SK-N-SH treated with all-trans-retinoic acid at 6 μM for 48 hours (cell line): Measurements from ENCODE around the gene KAT6B.
"Not testable (repeated sequence)": the region's sequence is repeated elsewhere in the genome, so short reads cannot be mapped to it uniquely, and the experiment has no call there.

Experiments
- ATAC-seq: fragments of 200-7000 bp; cut with Tn5 transposase; 3 replicates; pipeline ENCODE4 v1.9.1; 2020; ENCODE audit warnings: mild to moderate bottlenecking, moderate library complexity
- BACH2 ChIP-seq: fragments of 250-450 bp; sonication (Bioruptor Pico); IDR thresholded peaks from 2 replicates; pipeline ENCODE4 v1.9.0; 2021; ENCODE audit warnings: mild to moderate bottlenecking, borderline replicate concordance
- ESRRG ChIP-seq: fragments of 250-450 bp; sonication (Bioruptor Pico); IDR thresholded peaks from 2 replicates; pipeline ENCODE4 v1.6.1; 2021; ENCODE audit warnings: mild to moderate bottlenecking
- OSR1 ChIP-seq: fragments of 250-450 bp; sonication (Bioruptor Pico); IDR thresholded peaks from 2 replicates; pipeline ENCODE4 v1.8.0; 2022; ENCODE audit warnings: moderate library complexity, mild to moderate bottlenecking, inconsistent platforms
- SNAI2 ChIP-seq: fragments of 250-450 bp; sonication (Bioruptor Pico); IDR thresholded peaks from 2 replicates; pipeline ENCODE4 v1.5.0; 2020; ENCODE audit warnings: mild to moderate bottlenecking, moderate library complexity
- TCF4 ChIP-seq: fragments of 250-450 bp; sonication (Bioruptor Pico); IDR thresholded peaks from 2 replicates; pipeline ENCODE4 v1.8.0; 2021; ENCODE audit warnings: mild to moderate bottlenecking, moderate library complexity, borderline replicate concordance
- TOX ChIP-seq: fragments of 250-450 bp; sonication (Bioruptor Pico); IDR thresholded peaks from 2 replicates; pipeline ENCODE4 v1.8.0; 2021; ENCODE audit warnings: mild to moderate bottlenecking, moderate library complexity, borderline replicate concordance
- ZC3H10 ChIP-seq: fragments of 250-450 bp; sonication (Bioruptor Pico); IDR thresholded peaks from 2 replicates; pipeline ENCODE4 v1.5.1; 2021; ENCODE audit warnings: mild to moderate bottlenecking, moderate library complexity
- ZFP3 ChIP-seq: fragments of 250-450 bp; sonication (Bioruptor Pico); IDR thresholded peaks from 2 replicates; pipeline ENCODE4 v1.5.0; 2020; ENCODE audit warnings: mild to moderate bottlenecking, moderate library complexity
- ZFP30 ChIP-seq: fragments of 450-650 bp; formaldehyde crosslinking; IDR thresholded peaks from 2 replicates; pipeline ENCODE4 v1.5.0; 2022; ENCODE audit warnings: mild to moderate bottlenecking, moderate library complexity
- ZNF70 ChIP-seq: fragments of 450-650 bp; formaldehyde crosslinking; IDR thresholded peaks from 2 replicates; pipeline ENCODE4 v1.5.0; 2020; ENCODE audit warnings: mild to moderate bottlenecking, moderate library complexity
- ZNF8 ChIP-seq: fragments of 450-650 bp; formaldehyde crosslinking; IDR thresholded peaks from 2 replicates; pipeline ENCODE4 v1.5.0; 2020; ENCODE audit warnings: mild to moderate bottlenecking, moderate library complexity
- TF ChIP-seq, protein P1 (sequence below): fragments of 250-450 bp; sonication (Bioruptor Pico); IDR thresholded peaks from 2 replicates; pipeline ENCODE4 v1.5.1; 2021; ENCODE audit warnings: mild to moderate bottlenecking, moderate library complexity
- TF ChIP-seq, protein P2 (sequence below): fragments of 250-450 bp; sonication (Bioruptor Pico); IDR thresholded peaks from 2 replicates; pipeline ENCODE4 v1.8.0; 2020; ENCODE audit warnings: mild to moderate bottlenecking, moderate library complexity, borderline replicate concordance
- TF ChIP-seq, protein P3 (sequence below): fragments of 250-450 bp; sonication (Bioruptor Pico); IDR thresholded peaks from 2 replicates; pipeline ENCODE4 v1.8.0; 2021; ENCODE audit warnings: low read depth, mild to moderate bottlenecking, moderate library complexity, borderline replicate concordance
- TF ChIP-seq, protein P4 (sequence below): fragments of 250-450 bp; sonication (Bioruptor Pico); IDR thresholded peaks from 2 replicates; pipeline ENCODE4 v1.5.0; 2020; ENCODE audit warnings: mild to moderate bottlenecking, moderate library complexity

The KAT6B gene

DNA sequence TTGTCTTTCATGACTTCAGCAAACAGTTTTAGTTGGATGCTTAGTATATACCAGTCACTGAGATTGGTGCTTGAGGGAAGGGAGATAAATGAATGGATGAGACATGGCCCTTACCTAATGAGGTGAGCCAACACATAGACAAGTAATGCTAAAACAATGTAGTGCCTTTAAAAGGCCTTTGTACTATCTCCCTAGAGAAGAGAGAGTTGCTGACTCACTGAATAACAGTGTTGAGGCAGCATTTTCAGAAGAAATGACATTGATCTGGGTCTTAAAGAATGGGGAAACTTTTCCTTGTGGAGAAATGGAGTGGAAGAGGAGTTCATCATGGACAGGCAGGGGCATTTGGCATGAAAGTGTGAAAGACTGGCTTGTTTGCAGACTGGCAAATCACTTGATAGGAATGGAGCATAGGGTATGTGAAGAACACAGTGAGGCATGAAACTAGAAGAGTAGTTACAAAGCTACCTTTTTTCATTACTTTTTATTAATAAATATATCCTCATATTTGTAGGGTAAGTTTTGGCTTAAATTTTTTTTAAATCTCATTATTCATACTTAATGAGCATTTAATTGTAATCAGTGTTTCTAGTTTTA, 91.2 kb downstream of the KAT6B start:
- ATAC-seq = peak; percentile 74
- TF ChIP-seq, protein P1, sequence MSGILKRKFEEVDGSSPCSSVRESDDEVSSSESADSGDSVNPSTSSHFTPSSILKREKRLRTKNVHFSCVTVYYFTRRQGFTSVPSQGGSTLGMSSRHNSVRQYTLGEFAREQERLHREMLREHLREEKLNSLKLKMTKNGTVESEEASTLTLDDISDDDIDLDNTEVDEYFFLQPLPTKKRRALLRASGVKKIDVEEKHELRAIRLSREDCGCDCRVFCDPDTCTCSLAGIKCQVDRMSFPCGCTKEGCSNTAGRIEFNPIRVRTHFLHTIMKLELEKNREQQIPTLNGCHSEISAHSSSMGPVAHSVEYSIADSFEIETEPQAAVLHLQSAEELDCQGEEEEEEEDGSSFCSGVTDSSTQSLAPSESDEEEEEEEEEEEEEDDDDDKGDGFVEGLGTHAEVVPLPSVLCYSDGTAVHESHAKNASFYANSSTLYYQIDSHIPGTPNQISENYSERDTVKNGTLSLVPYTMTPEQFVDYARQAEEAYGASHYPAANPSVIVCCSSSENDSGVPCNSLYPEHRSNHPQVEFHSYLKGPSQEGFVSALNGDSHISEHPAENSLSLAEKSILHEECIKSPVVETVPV (CRISPR knock-in tag) = no peak
- TF ChIP-seq, protein P2, sequence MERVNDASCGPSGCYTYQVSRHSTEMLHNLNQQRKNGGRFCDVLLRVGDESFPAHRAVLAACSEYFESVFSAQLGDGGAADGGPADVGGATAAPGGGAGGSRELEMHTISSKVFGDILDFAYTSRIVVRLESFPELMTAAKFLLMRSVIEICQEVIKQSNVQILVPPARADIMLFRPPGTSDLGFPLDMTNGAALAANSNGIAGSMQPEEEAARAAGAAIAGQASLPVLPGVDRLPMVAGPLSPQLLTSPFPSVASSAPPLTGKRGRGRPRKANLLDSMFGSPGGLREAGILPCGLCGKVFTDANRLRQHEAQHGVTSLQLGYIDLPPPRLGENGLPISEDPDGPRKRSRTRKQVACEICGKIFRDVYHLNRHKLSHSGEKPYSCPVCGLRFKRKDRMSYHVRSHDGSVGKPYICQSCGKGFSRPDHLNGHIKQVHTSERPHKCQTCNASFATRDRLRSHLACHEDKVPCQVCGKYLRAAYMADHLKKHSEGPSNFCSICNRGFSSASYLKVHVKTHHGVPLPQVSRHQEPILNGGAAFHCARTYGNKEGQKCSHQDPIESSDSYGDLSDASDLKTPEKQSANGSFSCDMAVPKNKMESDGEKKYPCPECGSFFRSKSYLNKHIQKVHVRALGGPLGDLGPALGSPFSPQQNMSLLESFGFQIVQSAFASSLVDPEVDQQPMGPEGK = no peak
- TF ChIP-seq BACH2 (CRISPR knock-in tag) = no peak
- no peak for TF ChIP-seq ZC3H10

DNA sequence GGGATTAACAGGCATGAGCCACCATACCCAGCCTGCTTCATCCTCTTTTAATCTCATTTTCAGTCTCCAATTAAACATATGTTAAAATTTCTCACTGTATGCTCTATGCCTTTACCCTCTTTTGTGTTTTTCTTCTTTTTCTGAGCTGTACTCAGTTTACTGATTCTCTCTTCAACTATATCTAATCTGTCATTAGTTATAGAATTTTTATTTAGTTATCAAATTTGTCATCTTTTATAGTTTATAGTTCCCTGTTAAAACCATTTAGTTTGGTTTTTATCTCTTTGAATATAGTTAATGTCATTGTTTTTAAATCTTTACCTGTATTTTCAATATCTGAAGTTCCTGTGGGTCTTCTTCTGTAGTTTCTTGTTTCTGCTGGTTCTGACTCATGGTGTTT, 93.3 kb downstream of the KAT6B start:
- TF ChIP-seq, protein P3, sequence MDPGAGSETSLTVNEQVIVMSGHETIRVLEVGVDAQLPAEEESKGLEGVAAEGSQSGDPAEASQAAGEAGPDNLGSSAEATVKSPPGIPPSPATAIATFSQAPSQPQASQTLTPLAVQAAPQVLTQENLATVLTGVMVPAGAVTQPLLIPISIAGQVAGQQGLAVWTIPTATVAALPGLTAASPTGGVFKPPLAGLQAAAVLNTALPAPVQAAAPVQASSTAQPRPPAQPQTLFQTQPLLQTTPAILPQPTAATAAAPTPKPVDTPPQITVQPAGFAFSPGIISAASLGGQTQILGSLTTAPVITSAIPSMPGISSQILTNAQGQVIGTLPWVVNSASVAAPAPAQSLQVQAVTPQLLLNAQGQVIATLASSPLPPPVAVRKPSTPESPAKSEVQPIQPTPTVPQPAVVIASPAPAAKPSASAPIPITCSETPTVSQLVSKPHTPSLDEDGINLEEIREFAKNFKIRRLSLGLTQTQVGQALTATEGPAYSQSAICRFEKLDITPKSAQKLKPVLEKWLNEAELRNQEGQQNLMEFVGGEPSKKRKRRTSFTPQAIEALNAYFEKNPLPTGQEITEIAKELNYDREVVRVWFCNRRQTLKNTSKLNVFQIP (CRISPR knock-in tag) = no peak
- TF ChIP-seq ZFP30 (CRISPR knock-in tag) = peak; percentile 95
- TF ChIP-seq, all 23 proteins: peak for 1
- no peak for ATAC-seq

DNA sequence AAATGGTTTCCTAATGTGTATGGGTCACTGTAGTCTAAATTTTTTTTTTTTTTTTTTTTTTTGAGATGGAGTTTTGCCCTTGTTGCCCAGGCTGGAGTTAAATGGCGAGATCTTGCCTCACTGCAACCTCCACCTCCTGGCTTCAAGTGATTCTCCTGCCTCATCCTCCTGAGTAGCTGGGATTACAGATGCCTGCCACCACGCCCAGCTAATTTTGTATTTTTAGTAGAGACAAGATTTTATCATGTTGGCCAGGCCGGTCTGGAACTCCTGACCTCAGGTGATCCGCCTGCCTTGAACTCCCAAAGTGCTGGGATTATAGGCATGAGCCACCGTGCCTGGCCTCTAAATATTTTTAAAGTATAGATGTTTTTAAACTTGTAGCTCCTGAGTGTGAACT, 94.7 kb downstream of the KAT6B start:
- not testable (repeated sequence) for ATAC-seq

DNA sequence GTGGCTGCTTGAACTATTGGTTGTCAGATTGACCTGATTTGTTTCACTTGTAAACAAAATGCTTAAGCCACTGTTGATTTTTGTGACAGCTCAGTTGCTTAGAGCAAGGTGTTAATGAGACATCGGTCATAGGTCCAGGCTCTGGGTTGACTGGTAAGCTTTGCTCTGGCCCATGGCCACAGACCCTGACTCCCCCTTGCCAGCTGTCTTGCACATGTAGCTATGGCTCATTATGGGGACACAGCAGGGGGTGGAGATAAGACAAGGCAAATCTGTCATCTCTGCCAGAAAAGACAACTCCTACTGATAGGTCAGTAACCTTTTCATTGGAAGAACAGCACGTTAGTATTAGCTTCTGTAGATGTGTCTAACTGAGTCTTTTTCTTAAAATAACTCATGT, 95.3 kb downstream of the KAT6B start:
- no peak for ATAC-seq
- peak; percentile 58; the same call in 1 of the 2 replicates for TF ChIP-seq ZFP3 (CRISPR knock-in tag)
- TF ChIP-seq TCF4 (CRISPR knock-in tag) = peak; percentile 63; the same call in 1 of the 2 replicates
- no peak for TF ChIP-seq TOX (CRISPR knock-in tag)
- TF ChIP-seq, protein P3 (CRISPR knock-in tag) = no peak
- TF ChIP-seq ZFP30 (CRISPR knock-in tag) = no peak
- no peak for TF ChIP-seq ZNF70 (CRISPR knock-in tag)
- TF ChIP-seq, protein P4, sequence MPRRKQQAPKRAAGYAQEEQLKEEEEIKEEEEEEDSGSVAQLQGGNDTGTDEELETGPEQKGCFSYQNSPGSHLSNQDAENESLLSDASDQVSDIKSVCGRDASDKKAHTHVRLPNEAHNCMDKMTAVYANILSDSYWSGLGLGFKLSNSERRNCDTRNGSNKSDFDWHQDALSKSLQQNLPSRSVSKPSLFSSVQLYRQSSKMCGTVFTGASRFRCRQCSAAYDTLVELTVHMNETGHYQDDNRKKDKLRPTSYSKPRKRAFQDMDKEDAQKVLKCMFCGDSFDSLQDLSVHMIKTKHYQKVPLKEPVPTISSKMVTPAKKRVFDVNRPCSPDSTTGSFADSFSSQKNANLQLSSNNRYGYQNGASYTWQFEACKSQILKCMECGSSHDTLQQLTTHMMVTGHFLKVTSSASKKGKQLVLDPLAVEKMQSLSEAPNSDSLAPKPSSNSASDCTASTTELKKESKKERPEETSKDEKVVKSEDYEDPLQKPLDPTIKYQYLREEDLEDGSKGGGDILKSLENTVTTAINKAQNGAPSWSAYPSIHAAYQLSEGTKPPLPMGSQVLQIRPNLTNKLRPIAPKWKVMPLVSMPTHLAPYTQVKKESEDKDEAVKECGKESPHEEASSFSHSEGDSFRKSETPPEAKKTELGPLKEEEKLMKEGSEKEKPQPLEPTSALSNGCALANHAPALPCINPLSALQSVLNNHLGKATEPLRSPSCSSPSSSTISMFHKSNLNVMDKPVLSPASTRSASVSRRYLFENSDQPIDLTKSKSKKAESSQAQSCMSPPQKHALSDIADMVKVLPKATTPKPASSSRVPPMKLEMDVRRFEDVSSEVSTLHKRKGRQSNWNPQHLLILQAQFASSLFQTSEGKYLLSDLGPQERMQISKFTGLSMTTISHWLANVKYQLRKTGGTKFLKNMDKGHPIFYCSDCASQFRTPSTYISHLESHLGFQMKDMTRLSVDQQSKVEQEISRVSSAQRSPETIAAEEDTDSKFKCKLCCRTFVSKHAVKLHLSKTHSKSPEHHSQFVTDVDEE (CRISPR knock-in tag) = 0 out of 2 replicates have a peak, but pooled peaks have one; percentile 31
- TF ChIP-seq ESRRG = no peak
- TF ChIP-seq BACH2 (CRISPR knock-in tag) = no peak

DNA sequence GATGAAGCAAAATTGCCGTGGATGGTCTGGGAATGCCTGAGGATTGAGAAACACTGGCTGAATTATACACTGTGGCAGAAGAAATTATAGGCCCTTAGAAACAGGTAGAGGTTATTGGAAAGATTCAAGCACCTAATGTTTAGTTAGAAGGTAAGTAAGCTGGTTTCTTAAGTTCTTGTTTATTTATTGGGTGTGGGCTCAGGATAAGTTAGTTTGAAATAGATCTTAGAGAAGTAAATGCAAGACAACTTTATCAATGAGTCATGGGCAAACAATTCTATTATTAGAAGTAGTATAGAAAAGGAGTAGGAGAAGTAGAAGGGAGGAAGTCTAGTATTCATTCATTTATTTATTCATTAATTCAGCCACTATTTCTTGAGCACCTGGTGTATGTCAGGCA, 96.5 kb downstream of the KAT6B start:
- TF ChIP-seq OSR1 (CRISPR knock-in tag) = no peak
- TF ChIP-seq TOX (CRISPR knock-in tag) = no peak
- no peak for TF ChIP-seq ZNF8 (CRISPR knock-in tag)
- TF ChIP-seq TCF4 (CRISPR knock-in tag) = no peak
- TF ChIP-seq SNAI2 = no peak

More for the DNA sequence above, 96.5 kb downstream of the KAT6B start:
- ATAC-seq = peak; percentile 15; the same call in 1 of the 3 replicates
